GM23338 (cell line): ENCODE measurements around the gene MAMDC2.

Experiments
- CREB1 ChIP-seq: fragments of 250-450 bp; sonication (Bioruptor Pico); IDR thresholded peaks from 2 replicates; pipeline ENCODE4 v1.5.0; 2020; ENCODE audit warnings: low read depth, mild to moderate bottlenecking, moderate library complexity
- EZH2 ChIP-seq: fragments of 200-600 bp; sonication (generic); IDR thresholded peaks from one replicate; pipeline ENCODE4 v1.8.0; 2017; ENCODE audit warnings: antibody characterized with exemption, mild to moderate bottlenecking, low read depth; ENCODE audit not compliant: unreplicated experiment
- EZH2phosphoT487 ChIP-seq: fragments of 200-600 bp; sonication (generic); IDR thresholded peaks from one replicate; pipeline ENCODE4 v1.8.1; 2018; ENCODE audit warnings: antibody characterized with exemption; ENCODE audit not compliant: unreplicated experiment
- JUNB ChIP-seq: IDR thresholded peaks from one replicate; pipeline ENCODE4 v1.6.1; 2016; ENCODE audit warnings: antibody characterized with exemption; ENCODE audit not compliant: unreplicated experiment
- NANOG ChIP-seq: IDR thresholded peaks from 2 replicates; pipeline ENCODE4 v1.6.1; 2016; ENCODE audit warnings: antibody characterized with exemption, borderline replicate concordance
- POLR2AphosphoS5 ChIP-seq: IDR thresholded peaks from 2 replicates; pipeline ENCODE4 v1.6.1; 2016; ENCODE audit warnings: antibody characterized with exemption, low read depth
- ZNF114 ChIP-seq: fragments of 250-450 bp; sonication (Bioruptor Pico); IDR thresholded peaks from 2 replicates; pipeline ENCODE4 v1.5.0; 2020; ENCODE audit warnings: mild to moderate bottlenecking, moderate library complexity
- ZNF331 ChIP-seq: fragments of 250-450 bp; sonication (Bioruptor Pico); IDR thresholded peaks from 2 replicates; pipeline ENCODE4 v1.5.0; 2020; ENCODE audit warnings: low read depth, mild to moderate bottlenecking, moderate library complexity
- TF ChIP-seq, protein P1 (sequence below), 2 experiments: fragments of 200-600 bp in 1 of 2; sonication (generic) in 1 of 2; conservative IDR thresholded peaks; 2 replicates each; pipeline versions ENCODE4 v1.5.1 to v1.6.1; 2016 to 2017; ENCODE audit warnings: antibody characterized with exemption in 2 of 2, low read depth in 2 of 2, mild to moderate bottlenecking in 2 of 2, moderate library complexity in 1 of 2
- TF ChIP-seq, protein P2 (sequence below): IDR thresholded peaks from one replicate; pipeline ENCODE4 v1.6.1; 2018; ENCODE audit warnings: antibody characterized with exemption; ENCODE audit not compliant: unreplicated experiment
- TF ChIP-seq, protein P3 (sequence below): IDR thresholded peaks from 2 replicates; pipeline ENCODE4 v1.6.1; 2016; ENCODE audit warnings: antibody characterized with exemption

DNA sequence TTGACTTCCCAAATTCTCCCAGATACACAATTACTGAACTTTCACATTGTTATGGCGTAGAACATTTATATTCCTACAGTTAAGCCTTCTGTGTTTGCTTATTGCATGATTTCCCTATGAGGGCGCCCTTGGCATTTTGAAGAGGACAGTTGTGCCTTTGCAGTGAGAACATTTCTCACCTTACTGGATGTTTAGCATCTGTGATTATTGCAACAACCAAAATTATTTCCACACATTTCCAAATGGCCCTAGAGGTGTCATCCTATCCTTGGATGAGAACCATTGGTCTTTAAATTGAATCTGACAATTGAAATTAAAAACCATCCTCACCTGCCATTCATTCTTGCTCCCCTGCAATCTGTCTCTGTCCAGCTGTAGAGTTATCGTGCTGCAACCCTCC, 104.0 kb downstream of the MAMDC2 start:
- TF ChIP-seq, protein P1, sequence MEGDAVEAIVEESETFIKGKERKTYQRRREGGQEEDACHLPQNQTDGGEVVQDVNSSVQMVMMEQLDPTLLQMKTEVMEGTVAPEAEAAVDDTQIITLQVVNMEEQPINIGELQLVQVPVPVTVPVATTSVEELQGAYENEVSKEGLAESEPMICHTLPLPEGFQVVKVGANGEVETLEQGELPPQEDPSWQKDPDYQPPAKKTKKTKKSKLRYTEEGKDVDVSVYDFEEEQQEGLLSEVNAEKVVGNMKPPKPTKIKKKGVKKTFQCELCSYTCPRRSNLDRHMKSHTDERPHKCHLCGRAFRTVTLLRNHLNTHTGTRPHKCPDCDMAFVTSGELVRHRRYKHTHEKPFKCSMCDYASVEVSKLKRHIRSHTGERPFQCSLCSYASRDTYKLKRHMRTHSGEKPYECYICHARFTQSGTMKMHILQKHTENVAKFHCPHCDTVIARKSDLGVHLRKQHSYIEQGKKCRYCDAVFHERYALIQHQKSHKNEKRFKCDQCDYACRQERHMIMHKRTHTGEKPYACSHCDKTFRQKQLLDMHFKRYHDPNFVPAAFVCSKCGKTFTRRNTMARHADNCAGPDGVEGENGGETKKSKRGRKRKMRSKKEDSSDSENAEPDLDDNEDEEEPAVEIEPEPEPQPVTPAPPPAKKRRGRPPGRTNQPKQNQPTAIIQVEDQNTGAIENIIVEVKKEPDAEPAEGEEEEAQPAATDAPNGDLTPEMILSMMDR (conservative IDR thresholded peaks at IDR 0.05; ENCODE audit: low read depth in 2 of 2), result peak in 1 of 2 experiments; percentile 47; a peak in 2 of 4 replicates
- TF ChIP-seq POLR2AphosphoS5 (no peak), EZH2phosphoT487 (no peak), EZH2 (no peak), JUNB (no peak), ZNF331 (CRISPR knock-in tag) (no peak), ZNF114 (no peak), CREB1 (no peak), NANOG (no peak)
- TF ChIP-seq, protein P2, sequence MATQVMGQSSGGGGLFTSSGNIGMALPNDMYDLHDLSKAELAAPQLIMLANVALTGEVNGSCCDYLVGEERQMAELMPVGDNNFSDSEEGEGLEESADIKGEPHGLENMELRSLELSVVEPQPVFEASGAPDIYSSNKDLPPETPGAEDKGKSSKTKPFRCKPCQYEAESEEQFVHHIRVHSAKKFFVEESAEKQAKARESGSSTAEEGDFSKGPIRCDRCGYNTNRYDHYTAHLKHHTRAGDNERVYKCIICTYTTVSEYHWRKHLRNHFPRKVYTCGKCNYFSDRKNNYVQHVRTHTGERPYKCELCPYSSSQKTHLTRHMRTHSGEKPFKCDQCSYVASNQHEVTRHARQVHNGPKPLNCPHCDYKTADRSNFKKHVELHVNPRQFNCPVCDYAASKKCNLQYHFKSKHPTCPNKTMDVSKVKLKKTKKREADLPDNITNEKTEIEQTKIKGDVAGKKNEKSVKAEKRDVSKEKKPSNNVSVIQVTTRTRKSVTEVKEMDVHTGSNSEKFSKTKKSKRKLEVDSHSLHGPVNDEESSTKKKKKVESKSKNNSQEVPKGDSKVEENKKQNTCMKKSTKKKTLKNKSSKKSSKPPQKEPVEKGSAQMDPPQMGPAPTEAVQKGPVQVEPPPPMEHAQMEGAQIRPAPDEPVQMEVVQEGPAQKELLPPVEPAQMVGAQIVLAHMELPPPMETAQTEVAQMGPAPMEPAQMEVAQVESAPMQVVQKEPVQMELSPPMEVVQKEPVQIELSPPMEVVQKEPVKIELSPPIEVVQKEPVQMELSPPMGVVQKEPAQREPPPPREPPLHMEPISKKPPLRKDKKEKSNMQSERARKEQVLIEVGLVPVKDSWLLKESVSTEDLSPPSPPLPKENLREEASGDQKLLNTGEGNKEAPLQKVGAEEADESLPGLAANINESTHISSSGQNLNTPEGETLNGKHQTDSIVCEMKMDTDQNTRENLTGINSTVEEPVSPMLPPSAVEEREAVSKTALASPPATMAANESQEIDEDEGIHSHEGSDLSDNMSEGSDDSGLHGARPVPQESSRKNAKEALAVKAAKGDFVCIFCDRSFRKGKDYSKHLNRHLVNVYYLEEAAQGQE, result no peak
- TF ChIP-seq, protein P3, sequence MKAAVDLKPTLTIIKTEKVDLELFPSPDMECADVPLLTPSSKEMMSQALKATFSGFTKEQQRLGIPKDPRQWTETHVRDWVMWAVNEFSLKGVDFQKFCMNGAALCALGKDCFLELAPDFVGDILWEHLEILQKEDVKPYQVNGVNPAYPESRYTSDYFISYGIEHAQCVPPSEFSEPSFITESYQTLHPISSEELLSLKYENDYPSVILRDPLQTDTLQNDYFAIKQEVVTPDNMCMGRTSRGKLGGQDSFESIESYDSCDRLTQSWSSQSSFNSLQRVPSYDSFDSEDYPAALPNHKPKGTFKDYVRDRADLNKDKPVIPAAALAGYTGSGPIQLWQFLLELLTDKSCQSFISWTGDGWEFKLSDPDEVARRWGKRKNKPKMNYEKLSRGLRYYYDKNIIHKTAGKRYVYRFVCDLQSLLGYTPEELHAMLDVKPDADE, result no peak
